Measurements from ENCODE around the gene CFD.
"Not testable (repeated sequence)": the region's sequence is repeated elsewhere in the genome, so short reads cannot be mapped to it uniquely, and the experiment has no call there.

CFD gene

DNA sequence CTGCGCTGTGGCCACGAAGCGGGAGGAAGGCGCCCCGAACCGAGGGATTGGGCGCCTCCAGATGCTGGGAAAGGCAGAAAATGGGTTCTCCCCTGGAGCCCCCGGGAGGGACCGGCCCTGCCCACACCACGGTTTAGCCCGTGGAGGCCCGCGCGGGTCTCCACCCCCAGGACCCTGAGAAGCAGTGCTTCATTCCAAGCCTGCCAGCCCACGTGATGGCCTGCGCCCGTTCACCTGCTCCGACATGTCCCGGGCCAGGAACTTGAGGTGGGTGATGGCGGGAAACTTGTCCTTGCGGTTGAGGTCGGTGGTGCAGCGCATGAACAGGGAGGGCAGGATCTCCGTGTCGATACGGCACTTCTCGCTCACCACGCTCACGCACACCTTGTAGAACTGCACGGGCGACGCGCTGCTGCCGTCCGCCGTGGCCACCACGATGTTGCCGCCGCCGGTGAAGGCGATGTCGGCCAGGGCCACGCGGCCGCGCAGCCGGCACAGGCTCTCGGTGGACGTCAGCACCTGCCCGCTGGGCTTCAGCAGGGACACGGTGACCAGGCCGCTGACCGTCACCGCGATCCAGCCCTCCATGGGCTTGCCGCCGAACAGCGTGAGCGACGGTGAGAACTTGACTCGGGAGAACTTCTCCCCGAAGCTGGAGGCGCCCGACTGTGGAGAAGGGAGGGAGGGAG, 26.2 kb downstream of the CFD start:
- FAIRE-seq, result no peak

DNA sequence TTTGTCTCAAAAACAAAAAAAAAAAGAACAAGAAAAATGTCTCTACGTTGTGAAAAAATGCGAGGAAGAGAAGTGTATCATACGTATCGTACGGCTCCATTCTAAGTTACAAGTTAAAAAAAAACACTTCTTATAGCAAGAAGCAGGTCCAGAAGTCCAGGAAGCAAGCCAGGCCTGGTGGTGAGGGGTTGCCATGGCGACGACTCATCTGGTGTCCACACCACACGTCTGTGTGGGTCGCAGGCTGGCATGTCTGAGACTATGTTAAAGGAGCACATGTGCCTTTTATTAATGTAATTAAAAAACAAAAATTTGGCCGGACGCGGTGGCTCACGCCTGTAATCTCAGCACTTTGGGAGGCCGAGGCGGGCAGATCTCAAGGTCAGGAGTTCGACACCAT, 27.6 kb downstream of the CFD start:
- no peak for DNase-seq (ENCODE audit: insufficient read length, low spot score)
- FAIRE-seq, result no peak

More for the DNA sequence above, 26.2 kb downstream of the CFD start:
- DNase-seq (ENCODE audit: insufficient read length, low spot score), result no peak

DNA sequence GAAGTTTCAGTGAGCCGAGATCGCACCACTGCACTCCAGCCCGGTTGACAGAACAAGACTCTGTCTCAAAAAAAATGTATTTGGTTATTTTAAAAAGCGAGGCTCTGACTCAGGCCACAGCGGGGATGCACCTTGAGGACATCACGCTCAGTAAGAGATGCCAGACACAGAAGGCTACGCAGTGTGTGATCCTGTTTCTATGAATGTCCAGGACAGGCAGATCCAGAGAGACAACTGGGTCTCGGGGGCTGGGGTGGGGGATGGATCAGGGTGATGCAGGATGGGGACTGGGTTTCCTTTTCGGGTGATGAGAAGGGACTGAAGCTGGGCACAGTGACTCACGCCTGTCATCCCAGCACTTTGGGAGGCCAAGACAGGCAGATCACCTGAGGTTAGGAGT, 28.1 kb downstream of the CFD start:
- DNase-seq (ENCODE audit: insufficient read length, low spot score) (no peak), FAIRE-seq (no peak)

DNA sequence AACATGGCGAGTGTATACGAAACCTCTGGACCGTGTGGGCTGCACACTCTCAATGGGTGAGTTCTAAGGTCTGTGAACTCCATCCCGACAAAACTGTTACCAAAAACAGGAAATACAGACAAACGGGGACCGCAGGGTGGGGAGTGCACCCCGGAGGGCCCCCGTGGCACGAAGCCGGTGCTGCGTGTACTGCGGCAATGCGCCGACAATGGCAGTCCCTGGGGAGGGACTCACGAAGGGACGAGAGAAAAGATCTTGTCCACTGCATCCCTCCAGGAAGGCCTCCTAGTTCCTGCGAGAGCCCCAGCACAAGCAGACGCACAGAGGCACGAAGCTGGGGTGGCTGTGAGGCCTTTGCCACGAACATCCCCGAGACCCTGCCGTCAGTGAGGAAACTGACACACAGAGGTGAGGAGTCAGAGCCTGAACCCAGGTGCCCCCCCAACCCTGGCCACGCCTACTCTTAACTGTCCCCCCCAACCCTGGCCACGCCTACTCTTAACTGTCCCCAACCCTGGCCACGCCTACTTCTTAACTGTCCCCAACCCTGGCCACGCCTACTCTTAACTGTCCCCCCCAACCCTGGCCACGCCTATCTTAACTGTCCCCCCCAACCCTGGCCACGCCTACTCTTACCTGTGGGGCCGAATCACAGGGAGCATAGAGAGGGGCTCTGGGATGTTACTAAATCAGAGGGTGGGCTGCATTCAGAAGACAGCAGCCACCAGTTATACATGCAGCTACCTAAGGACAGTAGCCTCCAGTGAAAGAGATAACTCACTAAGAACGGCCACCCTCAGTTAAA, 29.3 kb downstream of the CFD start:
- no peak for DNase-seq (ENCODE audit: insufficient read length, low spot score)
- FAIRE-seq, result no peak

DNA sequence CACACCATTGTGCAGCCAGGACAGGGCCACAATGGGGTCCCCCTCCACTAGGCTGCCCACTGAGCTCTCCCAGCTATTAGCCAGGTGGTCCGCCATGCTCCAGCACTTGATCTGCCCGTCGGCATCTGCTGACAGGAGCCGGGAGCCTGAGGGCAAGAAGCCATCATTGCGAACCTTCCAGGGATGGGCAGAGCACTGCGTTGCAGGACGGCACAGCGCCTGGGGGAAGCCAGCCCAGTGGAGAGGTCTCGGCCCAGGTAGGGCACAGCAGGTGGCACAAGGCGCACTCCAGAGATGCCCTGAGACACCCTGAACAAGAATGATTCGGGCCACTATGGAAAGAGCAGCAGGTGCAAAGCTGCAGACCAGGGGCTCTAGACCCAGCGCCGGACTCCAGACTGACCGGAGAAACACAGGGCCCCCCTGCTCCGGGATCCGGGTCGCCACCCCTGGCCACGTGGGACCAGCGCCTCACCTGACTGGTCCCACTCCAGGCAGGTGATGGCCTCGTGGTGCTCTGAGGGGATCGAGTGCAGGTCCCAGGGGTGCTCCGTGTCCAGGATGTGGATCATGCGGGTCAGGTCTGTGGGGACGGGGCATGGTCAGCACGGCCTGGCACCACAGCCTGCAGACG, 30.3 kb downstream of the CFD start:
- DNase-seq (ENCODE audit: insufficient read length, low spot score), result no peak
- no peak for FAIRE-seq

DNA sequence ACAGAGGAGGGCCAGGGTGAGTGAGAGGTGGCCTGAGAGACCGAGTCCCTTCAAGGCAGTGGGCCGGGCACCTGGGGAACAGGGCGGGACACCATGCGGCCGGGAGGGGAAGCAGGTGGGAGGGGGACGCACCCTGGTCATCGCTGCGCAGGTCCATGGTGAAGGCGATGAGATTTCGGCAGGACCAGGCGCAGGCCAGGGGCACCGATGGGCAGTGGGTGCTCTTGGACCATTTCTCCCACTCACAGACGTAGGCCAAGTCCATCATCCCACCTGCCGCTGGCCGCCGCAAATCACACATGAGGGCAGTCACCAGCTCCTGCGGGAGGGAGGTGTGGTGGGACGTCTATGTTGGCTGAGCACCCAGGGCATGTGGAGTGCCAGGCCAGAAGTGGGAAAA, 31.4 kb downstream of the CFD start:
- no peak for FAIRE-seq
- DNase-seq (ENCODE audit: insufficient read length, low spot score), result no peak

DNA sequence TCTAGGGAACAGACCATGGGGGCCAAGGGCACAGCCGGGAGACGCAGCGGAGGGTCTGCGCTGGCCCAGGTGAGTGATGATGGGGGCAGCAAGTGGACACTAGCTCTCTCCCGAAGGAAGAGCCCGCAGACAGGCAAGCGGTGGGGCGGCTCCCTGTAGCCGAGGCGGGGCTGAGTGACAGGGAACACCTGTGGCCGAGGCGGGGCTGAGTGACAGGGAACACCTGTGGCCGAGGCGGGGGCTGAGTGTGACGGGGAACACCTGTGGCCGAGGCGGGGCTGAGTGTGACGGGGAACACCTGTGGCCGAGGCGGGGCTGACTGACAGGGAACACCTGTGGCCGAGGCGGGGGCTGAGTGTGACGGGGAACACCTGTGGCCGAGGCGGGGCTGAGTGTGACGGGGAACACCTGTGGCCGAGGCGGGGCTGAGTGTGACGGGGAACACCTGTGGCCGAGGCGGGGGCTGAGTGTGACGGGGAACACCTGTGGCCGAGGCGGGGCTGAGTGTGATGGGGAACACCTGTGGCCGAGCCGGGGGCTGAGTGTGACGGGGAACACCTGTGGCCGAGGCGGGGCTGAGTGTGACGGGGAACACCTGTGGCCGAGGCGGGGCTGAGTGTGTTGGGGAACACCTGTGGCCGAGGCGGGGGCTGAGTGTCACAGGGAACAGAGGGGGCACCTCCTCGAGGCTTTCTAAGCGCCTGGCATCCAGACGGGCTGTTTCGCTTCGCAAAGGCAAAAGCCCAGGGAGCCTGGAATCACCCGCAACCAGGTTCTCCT, 32.1 kb downstream of the CFD start:
- FAIRE-seq; DNase-seq (ENCODE audit: insufficient read length, low spot score): not testable (repeated sequence)

DNA sequence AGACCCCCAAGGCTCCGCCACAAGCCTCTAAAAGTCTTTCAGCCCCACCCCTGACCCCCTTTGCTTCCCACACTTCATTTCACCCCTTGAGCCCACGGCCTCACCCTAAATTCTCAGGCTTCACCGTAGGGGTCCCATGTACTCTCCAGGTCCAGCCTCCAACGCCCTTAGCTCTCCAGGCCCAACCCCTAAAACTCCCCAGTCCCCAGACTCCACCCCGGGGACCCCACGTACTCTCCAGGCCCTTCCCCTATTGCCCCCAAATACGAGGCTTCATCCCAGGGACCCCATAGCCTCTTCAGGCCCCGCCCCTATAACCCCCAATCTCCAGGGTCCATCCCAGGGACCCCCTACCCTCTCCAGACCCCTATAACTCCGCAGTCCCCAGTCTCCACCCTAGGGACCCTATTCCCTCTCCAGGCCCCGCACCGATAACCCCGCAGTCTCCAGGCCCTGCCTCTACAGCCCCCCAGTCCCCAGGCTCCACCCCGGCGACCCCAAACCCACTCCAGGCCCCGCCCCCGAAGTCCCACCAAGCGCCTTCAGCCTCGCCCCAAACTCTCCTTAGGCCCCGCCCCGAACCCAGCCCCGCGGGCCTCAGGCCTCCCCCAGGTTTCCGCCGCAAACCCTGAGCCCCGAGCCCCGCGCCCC, 32.9 kb downstream of the CFD start:
- DNase-seq (ENCODE audit: insufficient read length, low spot score) (no peak), FAIRE-seq (no peak)

DNA sequence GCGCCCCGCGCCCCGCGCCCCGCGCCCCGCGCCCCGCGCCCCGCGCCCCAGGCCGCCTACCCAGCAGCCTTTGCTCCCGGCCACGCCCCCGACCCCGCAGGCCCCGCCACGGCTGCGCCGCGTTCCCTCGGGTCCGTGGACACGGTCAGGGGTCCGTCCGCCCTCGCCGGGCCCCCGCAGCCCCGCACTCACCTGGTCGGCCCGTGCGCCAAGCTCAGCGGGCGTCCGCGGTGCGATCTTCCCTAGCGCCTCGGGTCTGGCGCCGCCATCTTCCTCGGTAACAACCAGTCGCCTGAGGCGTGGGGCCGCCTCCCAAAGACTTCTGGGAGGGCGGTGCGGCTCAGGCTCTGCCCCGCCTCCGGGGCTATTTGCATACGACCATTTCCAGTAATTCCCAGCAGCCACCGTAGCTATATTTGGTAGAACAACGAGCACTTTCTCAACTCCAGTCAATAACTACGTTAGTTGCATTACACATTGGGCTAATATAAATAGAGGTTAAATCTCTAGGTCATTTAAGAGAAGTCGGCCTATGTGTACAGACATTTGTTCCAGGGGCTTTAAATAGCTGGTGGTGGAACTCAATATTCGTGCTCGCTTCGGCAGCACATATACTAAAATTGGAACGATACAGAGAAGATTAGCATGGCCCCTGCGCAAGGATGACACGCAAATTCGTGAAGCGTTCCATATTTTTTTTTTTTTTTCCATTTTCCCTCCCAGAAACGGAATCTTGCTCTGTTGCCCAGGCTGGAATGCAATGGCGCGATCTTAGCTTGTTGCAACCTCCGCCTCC, 33.6 kb downstream of the CFD start, which contains the start of the genes MED16 and RNU6-9:
Gene MED16, minus strand, starts transcription at position 294 of the 796 bp plus-strand sequence. CDS start 2,056 bp downstream, outside the sequence.
Gene RNU6-9, plus strand, starts transcription at position 591 of the 796 bp plus-strand sequence.
- FAIRE-seq (no peak), DNase-seq (ENCODE audit: insufficient read length, low spot score) (peak; percentile 90)

DNA sequence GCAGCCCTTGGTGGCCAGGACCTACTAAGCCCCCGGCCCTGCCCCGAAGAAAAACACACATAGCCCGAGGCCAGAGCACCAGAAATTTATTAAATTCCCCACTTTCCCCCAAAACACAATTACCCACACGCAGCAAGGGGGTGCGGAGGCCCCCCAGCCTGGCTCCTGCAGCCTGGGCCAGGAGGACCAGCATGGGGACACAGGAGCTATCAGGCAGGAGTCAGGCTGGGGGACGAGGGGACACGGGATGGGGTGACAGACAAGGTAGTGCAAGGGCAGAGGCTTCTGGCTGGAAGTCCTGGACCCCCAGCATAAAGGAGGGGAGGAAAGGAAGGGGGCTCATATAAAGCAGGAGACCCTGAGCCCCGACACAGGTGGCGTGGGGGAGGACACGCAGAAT, 37.0 kb downstream of the CFD start:
- no peak for FAIRE-seq

DNA sequence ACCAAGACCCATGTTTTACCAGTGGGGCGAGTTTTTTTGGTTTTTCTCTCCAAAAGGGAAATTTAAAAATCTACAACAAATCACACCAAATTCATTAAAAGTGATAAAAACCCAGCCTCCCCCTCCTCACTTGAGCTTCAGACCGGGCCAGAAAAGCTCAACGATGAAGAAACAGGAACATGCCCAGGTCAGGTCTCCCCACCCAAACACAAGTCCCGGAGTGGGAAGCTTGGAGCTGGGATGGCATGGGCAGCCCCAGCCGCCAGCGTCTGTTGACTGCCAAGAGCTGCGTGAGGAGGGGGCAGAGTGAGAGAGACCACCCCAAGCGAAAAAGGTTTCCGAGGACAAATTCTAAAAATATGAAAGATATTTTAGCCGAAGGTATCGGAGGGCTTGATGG, 37.5 kb downstream of the CFD start:
- DNase-seq (ENCODE audit: insufficient read length, low spot score), result no peak
- no peak for FAIRE-seq

More for the DNA sequence above, 37.0 kb downstream of the CFD start:
- DNase-seq (ENCODE audit: insufficient read length, low spot score), result no peak

DNA sequence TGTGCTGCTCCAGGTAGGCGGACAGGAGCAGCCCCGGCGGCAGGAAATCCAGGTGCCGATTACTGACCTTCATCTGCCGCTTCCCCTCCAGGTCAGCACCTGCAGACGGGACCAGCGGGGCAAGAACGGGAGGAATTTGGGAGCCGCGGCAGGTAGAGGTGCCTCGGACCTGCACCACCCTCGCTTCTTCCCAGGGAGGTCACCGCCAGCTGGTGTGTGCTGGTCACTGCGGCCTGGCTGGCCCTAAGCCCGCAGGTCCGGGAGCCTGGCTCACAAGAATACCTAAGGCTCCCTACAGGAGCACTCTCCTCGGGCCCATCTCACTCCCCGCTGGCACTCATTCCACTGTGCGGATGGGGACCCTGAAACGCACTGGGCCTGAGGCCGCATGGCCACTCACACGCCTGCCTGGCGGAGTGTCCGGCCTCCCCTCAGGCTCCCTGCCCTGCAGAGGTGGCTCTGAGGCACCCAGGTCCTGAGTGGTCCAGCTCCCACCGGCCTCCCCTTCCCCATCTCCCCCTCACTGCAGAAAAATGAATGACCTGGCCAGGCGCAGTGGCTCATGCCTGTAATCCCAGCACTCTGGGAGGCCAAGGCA, 38.1 kb downstream of the CFD start:
- no peak for FAIRE-seq
- no peak for DNase-seq (ENCODE audit: insufficient read length, low spot score)

DNA sequence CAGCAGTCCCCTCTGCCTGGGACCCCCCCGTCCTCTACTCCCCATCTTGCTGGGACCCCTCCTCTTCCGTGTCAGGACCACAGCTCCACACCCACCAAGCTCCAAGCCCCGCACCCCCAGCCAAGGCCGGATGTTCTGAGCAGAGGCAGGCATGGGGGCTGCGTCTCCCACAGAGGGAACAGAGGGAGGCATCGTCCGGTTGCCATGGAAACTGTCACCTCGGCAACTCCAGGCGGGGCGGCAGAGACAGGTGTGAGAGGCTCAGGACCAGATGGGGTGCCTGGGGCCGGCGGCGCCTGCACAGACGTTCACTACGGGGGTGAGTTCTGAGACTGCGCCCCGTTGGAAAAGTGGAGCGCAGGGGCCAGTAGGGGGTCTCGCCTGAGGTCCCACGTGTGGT, 39.2 kb downstream of the CFD start:
- DNase-seq (ENCODE audit: insufficient read length, low spot score) (no peak), FAIRE-seq (no peak)

DNA sequence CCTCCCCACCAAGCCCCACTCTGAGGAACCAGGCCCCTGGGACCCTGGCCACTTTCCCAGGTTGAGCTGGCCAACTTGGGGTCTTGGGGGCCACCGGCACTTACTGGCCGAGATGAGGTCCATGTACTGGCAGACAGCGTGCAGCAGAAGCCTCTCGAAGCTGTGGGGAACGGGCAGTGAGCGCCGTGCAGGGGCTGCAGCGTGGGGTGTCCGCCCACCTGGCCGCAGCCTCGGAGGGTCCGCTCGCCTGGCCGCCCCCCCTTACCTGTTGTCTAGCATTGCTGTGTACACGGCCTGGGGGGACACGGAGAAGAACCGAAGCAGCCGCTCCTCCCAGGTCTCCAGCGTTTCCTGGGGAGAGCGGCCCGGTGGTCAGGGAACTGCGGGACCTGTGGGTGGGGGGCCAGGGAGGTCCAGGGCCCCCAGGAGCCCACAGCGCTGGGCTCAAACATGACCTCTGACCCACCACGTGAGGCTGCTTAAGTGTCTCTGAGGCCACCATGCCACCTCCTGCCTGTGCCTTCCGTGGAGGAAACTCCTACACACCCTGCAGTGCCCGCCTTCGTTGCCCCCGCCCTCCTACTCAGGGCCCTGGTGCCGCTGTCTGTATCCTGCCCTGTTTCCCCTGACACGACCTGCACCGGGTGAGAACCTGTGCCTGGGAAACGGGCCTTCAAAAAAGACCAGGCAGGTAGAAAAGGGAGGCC, 40.0 kb downstream of the CFD start:
- FAIRE-seq (no peak), DNase-seq (ENCODE audit: insufficient read length, low spot score) (no peak)

DNA sequence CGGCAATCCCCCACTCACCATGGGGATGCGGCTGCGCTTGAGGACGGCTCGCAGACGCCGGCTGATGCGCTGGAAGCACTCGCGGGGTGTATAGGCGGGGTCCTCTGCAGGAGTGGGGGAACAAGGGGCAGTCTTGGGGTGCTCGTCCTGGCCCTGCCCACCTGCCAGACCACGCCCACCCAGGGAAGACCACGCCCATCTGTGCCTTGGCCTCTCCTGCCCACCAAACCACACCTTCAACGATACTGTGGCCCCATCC, 40.5 kb downstream of the CFD start:
- FAIRE-seq (no peak), DNase-seq (ENCODE audit: insufficient read length, low spot score) (no peak)

DNA sequence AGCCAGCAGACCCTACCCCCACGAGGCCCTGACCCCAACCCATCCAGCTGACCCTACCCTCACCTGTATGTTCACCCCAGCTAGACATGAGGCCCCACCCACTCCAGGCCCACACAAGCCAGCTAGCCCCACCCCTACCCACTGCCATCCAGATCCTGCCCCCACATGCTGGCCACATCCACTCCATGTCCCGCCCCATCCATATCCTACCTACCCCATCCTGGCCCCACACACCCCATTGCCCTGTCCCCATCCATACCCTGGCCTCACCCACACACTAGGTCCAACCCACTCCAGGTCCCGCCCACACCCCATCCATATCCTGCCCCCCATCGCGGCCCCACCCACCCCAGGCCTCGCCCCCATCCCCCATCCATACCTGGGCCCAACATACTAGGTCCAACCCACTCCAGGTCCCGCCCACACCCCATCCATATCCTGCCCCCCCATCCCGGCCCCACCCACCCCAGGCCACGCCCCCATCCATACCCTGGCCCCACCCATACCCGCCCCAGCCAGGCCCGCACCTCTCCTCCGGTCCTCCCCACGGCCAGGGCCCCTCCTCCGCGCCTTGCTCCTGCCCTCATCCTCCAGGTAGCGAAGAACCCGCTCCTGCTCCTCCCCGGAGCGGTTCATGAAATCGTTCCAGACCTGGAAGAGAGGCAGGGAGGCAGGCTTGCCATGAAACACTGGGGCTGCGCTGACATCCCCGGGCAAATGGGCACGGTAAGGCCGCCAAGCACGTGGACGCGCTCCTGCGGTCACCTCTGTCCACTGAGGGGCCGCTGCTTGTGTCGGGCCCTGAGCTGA, 41.0 kb downstream of the CFD start:
- DNase-seq (ENCODE audit: insufficient read length, low spot score) (no peak), FAIRE-seq (peak; percentile 40)

DNA sequence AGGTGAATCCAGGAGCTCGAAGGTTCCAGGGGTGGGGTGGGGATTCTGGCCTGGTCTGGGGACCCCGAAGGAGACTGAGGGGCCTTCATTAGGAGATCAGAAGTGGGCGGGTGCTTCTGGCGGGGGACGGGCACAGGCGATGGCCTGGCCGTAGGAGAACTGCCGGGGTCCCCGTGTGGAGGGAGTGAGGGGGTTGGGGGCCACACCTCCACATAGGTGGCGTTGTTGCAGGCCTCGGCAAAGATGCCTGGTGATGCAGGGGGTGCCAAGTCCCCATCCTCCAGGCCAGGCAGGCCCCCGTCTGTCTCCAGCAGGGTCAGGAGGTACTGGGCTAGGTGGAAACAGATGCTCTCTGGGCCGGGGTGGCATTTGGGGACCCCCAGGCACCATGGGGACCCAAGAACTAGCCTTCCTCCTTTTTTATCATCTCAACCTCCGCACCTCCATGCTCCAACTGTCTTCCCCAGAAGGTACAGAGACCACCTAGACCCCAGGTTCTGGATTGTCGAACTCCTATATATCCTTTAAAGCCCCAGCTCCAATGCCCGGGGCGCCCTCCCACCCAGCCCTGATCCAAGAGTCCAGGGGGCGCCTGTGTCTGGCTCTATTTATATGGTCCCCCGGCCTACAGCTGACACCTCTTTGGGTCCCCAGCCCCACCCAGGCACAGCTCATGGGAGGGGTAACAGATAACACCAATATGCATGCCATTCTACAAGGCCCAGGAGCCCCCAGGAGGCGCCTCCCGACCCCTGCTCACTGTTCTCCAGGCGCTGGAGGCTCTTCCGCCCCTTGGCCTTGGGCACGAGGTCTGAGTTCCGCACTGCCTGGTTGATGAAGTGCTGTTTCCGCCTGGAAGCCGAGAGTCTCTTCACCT, 42.0 kb downstream of the CFD start:
- no peak for DNase-seq (ENCODE audit: insufficient read length, low spot score)
- FAIRE-seq, result no peak

Data from HTR-8/SVneo (cell line).